GM04504 (cell line): ENCODE results near the gene PDSS2.

Source experiments
- DNase-seq: peaks from one replicate; pipeline ENCODE4 v3.0.0-alpha.2; 2012; ENCODE audit warnings: low read depth

PDSS2 gene

GRCh38 chr6:107267634-107268033, 191.7 kb downstream of the PDSS2 start:
- DNase-seq = no peak

GRCh38 chr6:107267006-107267405, 192.4 kb downstream of the PDSS2 start:
- no peak for DNase-seq

GRCh38 chr6:107266563-107266962, 192.8 kb downstream of the PDSS2 start:
- no peak for DNase-seq

- DNase-seq = peak; percentile 10
Observed at GRCh38 chr6:107264357-107264840, 195.0 kb downstream of the PDSS2 start.

GRCh38 chr6:107259951-107260350, 199.4 kb downstream of the PDSS2 start:
- no peak for DNase-seq

GRCh38 chr6:107248147-107248546, 211.2 kb downstream of the PDSS2 start:
- DNase-seq = no peak

GRCh38 chr6:107246972-107247615, 212.3 kb downstream of the PDSS2 start:
- DNase-seq = no peak

GRCh38 chr6:107246249-107246971, 213.0 kb downstream of the PDSS2 start:
- DNase-seq = no peak

GRCh38 chr6:107244742-107245480, 214.5 kb downstream of the PDSS2 start:
- no peak for DNase-seq

GRCh38 chr6:107244082-107244741, 215.2 kb downstream of the PDSS2 start:
- no peak for DNase-seq

GRCh38 chr6:107243471-107243870, 215.9 kb downstream of the PDSS2 start:
- DNase-seq = no peak

- DNase-seq = no peak
Observed at GRCh38 chr6:107237992-107238660, 221.2 kb downstream of the PDSS2 start.

GRCh38 chr6:107235511-107235910, 223.9 kb downstream of the PDSS2 start:
- DNase-seq = no peak

- DNase-seq = no peak
Observed at GRCh38 chr6:107235007-107235406, 224.4 kb downstream of the PDSS2 start.

GRCh38 chr6:107231243-107231642, 228.1 kb downstream of the PDSS2 start:
- DNase-seq = no peak

GRCh38 chr6:107230448-107230847, 228.9 kb downstream of the PDSS2 start:
- no peak for DNase-seq

GRCh38 chr6:107230024-107230423, 229.3 kb downstream of the PDSS2 start:
- DNase-seq = no peak

GRCh38 chr6:107228754-107229153, 230.6 kb downstream of the PDSS2 start:
- DNase-seq = no peak

- no peak for DNase-seq
Observed at GRCh38 chr6:107221519-107221918, 237.8 kb downstream of the PDSS2 start.

GRCh38 chr6:107219851-107220250, 239.5 kb downstream of the PDSS2 start:
- DNase-seq = no peak

- DNase-seq = no peak
Observed at GRCh38 chr6:107218142-107218541, 241.2 kb downstream of the PDSS2 start.

- no peak for DNase-seq
Observed at GRCh38 chr6:107217248-107217647, 242.1 kb downstream of the PDSS2 start.
